ENCODE data around the gene KAZN. TPM values are rescaled to one million over a fixed set of nuclear protein-coding genes. Genes with fewer than 3 reads are reported as not detected.
A peak's percentile ranks its signal among the peaks of the same experiment; 100 is the strongest.

KAZN gene
- total RNA-seq, 1 donor from 2014 or later: 21.2 TPM

GRCh38 chr1:14742181-14742980 is 143.9 kb downstream of the KAZN start:
- H3K4me1 ChIP-seq: peaks cover 9% of the 10 kb centered on the region
- H3K27ac ChIP-seq: no peak overlapping the region
- H3K9me3 ChIP-seq: no peaks in the 10 kb centered on the region
- no peaks in the 10 kb centered on the region for H3K36me3 ChIP-seq
- H3K4me3 ChIP-seq: no peak overlapping the region
- intact Hi-C loops (cut with DNase I): no loop called here
- peak; percentile 68 to 80 for ATAC-seq
- no peak for DNase-seq
- peaks cover 9% of the 10 kb centered on the region for H3K27me3 ChIP-seq (ENCODE audit: low read depth)
- TF ChIP-seq CTCF (IDR thresholded peaks at IDR 0.05): no peak

- H3K36me3 ChIP-seq: no peaks in the 10 kb centered on the region
- TF ChIP-seq CTCF (IDR thresholded peaks at IDR 0.05): no peak
- intact Hi-C loops (cut with DNase I): no loop called here
- H3K27me3 ChIP-seq (ENCODE audit: low read depth): peaks cover 9% of the 10 kb centered on the region
- peaks cover 9% of the 10 kb centered on the region for H3K4me1 ChIP-seq
- no peak overlapping the region for H3K4me3 ChIP-seq
- DNase-seq (no peak), ATAC-seq (no peak)
- H3K27ac ChIP-seq: no peak overlapping the region
- H3K9me3 ChIP-seq: no peaks in the 10 kb centered on the region
Observed at GRCh38 chr1:14743368-14743767, 144.9 kb downstream of the KAZN start.

- Histone ChIP-seq H3K27me3 (ENCODE audit: low read depth) (peaks cover 3% of the 10 kb centered on the region), H3K4me1 (peaks cover 9% of the 10 kb centered on the region), H3K4me3 (no peak overlapping the region), H3K9me3 (no peaks in the 10 kb centered on the region), H3K36me3 (no peaks in the 10 kb centered on the region), H3K27ac (no peak overlapping the region)
- no peak for ATAC-seq
- DNase-seq: no peak
- no peak for TF ChIP-seq CTCF (IDR thresholded peaks at IDR 0.05)
- intact Hi-C loops (cut with DNase I): no loop called here
Observed at GRCh38 chr1:14745001-14745720, 146.7 kb downstream of the KAZN start.

- H3K4me1 ChIP-seq: peaks cover 9% of the 10 kb centered on the region
- no peak for ATAC-seq
- no peak overlapping the region for H3K4me3 ChIP-seq
- DNase-seq: no peak
- intact Hi-C loops (cut with DNase I): no loop called here
- peaks cover 3% of the 10 kb centered on the region for H3K27me3 ChIP-seq (ENCODE audit: low read depth)
- no peak overlapping the region for H3K27ac ChIP-seq
- TF ChIP-seq CTCF (IDR thresholded peaks at IDR 0.05): no peak
- H3K36me3 ChIP-seq: no peaks in the 10 kb centered on the region
- no peaks in the 10 kb centered on the region for H3K9me3 ChIP-seq
Observed at GRCh38 chr1:14745789-14746188, 147.3 kb downstream of the KAZN start.

- Histone ChIP-seq H3K4me1 (peaks cover 8% of the 10 kb centered on the region), H3K4me3 (no peak overlapping the region), H3K27ac (no peak overlapping the region), H3K27me3 (ENCODE audit: low read depth) (peaks cover 3% of the 10 kb centered on the region), H3K9me3 (no peaks in the 10 kb centered on the region), H3K36me3 (no peaks in the 10 kb centered on the region)
- no peak for DNase-seq
- no peak for ATAC-seq
- no peak for TF ChIP-seq CTCF (IDR thresholded peaks at IDR 0.05)
- intact Hi-C loops (cut with DNase I): no loop called here
Observed at GRCh38 chr1:14746393-14746792, 147.9 kb downstream of the KAZN start.
